GM21529 (cell line): ENCODE results near the gene PIP4K2C.
A peak's percentile ranks its signal among the peaks of the same experiment; 100 is the strongest.
"Not testable (repeated sequence)": the region's sequence is repeated elsewhere in the genome, so short reads cannot be mapped to it uniquely, and the experiment has no call there.

Experiments used
- ATAC-seq: cut with Tn5 transposase; IDR thresholded peaks from one replicate; pipeline ENCODE4 v1.9.1; 2021; ENCODE audit not compliant: unreplicated experiment

PIP4K2C gene

GRCh38 chr12:57558864-57559263 is 32.1 kb upstream of the PIP4K2C start:
- ATAC-seq, result no peak

DNA sequence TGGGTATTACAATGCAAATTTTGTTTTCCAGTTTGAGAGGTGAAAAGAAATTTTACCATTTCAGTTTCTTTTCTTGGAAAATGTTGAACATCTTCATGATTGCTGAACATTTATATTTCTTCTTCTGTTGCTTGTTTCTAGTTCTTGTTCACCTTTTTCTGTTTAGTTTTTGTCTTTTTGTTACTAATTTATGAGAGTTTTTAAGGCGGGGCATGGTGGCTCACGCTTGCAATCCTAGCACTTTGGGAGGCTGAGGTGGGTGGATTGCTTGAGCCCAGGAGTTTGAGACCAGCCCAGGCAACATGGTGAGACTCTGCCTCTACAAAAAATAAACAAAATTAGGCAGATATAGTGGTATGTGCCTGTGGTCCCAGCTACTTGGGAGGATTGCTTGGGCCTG is 30.5 kb upstream of the PIP4K2C start:
- no peak for ATAC-seq

- ATAC-seq, result not testable (repeated sequence)
Measured at GRCh38 chr12:57561117-57561516, 29.9 kb upstream of the PIP4K2C start.

- ATAC-seq, result no peak
Measured at GRCh38 chr12:57563358-57563757, 27.6 kb upstream of the PIP4K2C start.

DNA sequence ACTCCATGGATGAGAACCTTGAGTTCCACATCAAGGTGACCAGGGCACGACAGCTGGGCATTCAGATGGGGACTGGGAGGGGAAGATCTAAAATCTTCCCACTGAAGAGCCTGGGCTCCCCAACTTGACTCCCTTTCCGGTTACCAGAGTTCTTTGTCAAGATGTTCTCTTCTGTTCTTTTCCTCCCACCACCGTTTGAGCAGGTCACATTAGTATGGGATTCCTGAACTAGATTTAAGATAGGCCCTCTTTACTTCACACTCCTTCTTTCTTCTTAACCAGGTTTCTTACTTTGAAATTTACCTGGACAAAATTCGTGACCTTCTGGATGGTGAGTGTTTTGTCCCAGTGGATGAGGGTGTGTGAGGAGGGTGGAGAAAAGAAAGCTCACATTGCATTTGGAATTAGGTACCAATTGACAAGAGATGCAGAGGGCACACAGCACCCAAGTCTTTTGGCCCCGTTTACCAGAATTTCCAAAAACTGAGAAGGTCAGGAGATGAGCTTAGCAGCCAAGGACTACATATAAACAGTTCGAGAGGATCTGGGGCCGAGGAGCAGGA is 26.7 kb upstream of the PIP4K2C start:
- ATAC-seq, result no peak

DNA sequence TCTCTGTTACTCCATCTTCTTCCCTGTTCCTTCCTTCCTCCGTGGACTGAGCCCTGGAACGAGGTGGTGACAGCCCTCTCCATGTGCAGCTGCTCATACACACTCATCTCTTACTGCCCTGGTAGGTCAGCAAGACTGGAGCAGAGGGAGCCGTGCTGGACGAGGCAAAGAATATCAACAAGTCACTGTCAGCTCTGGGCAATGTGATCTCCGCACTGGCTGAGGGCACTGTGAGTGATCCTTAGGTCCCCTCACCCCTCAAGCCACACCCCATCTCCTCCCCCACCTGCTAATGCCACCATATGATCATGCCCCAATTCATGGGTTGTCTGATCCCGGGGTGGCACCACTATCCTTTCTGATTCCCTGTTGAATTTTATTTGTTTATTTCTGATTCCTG is 22.2 kb upstream of the PIP4K2C start:
- ATAC-seq, result no peak

GRCh38 chr12:57569858-57570257 is 21.1 kb upstream of the PIP4K2C start:
- ATAC-seq, result no peak

DNA sequence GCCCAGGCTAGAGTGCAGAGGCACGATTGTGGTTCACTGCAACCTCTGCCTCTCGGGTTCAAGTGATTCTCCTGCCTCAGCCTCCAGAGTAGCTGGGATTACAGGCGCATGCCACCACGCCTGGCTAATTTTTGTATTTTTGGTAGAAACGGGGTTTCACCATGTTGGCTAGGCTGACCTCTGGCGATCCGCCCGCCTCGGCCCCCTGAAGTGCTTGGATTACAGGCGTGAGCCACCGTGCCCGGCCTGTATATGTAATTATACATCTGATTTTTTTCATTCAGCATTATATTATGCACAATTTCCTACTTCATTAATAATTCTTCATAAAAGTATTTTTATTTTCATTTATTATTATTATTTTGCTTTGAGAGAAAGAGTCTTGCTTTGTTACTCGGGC is 20.6 kb upstream of the PIP4K2C start:
- ATAC-seq, result not testable (repeated sequence)

- no peak for ATAC-seq
Measured at GRCh38 chr12:57571926-57572762, 18.8 kb upstream of the PIP4K2C start.

- ATAC-seq, result no peak
Measured at GRCh38 chr12:57574795-57575194, 16.2 kb upstream of the PIP4K2C start.

- no peak for ATAC-seq
Measured at GRCh38 chr12:57575771-57576612, 15.0 kb upstream of the PIP4K2C start.

- no peak for ATAC-seq
Measured at GRCh38 chr12:57576613-57577160, 14.3 kb upstream of the PIP4K2C start.

DNA sequence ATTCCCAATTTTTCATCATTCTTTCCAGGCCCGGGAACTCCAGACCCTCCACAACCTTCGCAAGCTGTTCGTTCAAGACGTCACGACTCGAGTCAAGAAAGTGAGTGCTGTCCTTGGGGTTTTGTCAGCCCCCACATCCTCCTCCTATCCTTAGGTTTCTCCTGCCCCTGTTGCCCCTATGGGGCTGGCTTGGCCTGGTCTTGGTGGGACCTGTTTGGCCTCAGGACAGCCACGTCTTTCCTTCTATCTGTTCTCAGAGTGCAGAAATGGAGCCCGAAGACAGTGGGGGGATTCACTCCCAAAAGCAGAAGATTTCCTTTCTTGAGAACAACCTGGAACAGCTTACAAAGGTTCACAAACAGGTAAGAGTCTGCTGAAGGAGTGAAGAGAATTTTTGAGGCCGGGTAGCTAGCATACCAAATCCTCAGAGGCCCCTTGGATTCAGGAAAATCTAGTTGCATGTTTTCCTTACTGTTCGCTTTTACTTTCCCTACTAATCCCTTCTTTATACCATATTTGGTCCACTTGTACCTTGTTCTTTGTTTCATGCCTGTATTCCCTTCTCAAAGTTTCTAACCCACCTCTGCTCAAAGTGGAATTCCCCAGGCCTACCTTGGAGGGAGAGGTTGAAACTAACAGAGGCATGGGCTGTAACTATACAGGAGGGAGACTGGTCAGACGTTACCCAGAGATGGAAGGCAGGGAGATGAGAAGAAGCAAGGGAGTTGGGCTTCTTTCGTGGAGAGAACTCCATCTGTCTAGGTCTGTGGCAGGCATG is 12.8 kb upstream of the PIP4K2C start:
- no peak for ATAC-seq

GRCh38 chr12:57579011-57579410 is 12.0 kb upstream of the PIP4K2C start:
- ATAC-seq, result no peak

DNA sequence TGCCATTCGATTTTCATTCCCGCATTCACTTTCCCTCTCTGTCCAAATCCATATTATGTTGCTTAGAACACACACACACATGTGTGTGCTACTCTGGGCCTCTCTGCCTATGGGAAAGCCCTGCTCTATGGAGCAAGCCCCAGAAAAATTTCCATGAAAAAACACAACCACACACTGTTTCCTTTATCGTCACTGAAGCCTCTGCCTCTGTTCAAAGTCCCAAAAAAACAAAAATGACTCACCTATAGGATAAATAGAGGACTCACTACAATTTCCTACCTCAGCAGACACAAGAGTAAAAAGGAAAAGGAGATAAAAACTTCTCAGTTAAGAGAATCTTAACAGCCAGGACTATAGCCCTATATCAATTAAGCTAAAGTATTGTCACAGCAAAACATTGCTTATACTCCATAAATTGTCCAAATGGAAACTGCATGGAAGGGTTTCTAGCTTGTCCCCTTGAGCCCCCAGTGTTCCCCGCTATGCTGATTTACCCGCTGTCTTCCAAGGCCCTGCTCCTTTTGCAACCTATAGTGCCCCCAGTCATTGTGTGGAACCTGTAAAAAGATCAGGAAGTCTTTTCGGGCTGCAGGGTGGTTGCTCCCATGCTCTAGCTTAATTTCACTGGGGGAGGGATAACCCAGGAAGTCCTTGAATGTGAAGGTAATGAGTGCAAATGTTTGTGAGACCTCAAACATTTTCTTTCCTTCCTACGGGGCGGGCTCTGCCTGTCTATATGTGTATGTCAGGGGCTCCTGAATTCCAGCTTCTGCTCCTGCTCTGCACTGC is 11.1 kb upstream of the PIP4K2C start:
- no peak for ATAC-seq

DNA sequence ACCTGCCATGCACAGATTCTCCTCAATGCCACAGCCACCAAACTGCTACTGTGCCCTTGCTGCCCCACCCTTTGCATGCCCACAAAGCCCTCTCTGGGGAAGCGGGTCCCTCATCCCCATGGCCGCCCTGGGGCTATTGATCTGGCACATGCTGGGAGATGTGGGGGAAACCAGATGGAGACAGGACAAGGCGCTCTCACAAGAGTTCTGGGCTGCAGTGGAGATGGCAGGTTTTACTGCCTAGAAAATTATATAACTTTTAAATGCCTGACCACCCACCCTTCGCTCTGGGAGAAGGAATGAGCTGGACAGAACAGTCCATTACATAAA is 10.6 kb upstream of the PIP4K2C start:
- ATAC-seq, result no peak

DNA sequence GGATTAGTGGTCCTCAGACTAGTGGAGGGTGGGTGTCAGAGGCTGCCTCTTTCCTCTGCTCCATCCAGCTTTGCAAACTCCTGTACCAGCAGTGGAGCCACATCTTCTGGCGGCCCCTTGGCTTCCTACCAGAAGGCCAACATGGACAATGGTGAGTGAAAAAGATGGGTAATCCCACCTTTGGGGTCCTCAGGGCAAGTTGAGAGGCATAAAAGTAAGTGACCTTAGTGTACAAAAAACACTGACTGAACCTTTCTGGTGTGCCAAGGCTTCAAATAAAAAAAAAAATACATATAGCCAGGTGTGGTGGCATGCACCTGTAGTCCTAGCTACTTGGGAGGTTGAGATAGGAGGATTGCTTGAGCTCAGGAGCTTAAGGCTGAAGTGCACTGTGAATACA is 9.2 kb upstream of the PIP4K2C start:
- ATAC-seq, result no peak

DNA sequence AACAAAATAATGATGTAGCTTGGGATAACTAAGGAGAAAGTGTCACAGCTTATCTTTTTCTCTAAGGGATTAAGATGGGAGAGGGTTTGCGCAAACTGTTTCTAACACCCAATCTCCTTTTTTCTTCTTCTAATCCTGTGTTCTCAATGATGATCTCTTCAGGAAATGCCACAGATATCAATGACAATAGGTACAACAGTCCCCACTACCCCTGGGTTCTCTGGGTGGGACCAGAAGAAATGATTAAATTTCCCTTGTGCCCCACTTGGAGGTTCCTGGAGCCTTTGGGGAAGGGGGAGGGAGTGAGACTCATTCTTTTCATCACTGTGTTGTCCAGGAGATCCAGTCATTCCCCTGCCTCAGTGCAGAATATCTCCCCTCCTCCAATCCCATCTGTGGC is 8.6 kb upstream of the PIP4K2C start:
- no peak for ATAC-seq

DNA sequence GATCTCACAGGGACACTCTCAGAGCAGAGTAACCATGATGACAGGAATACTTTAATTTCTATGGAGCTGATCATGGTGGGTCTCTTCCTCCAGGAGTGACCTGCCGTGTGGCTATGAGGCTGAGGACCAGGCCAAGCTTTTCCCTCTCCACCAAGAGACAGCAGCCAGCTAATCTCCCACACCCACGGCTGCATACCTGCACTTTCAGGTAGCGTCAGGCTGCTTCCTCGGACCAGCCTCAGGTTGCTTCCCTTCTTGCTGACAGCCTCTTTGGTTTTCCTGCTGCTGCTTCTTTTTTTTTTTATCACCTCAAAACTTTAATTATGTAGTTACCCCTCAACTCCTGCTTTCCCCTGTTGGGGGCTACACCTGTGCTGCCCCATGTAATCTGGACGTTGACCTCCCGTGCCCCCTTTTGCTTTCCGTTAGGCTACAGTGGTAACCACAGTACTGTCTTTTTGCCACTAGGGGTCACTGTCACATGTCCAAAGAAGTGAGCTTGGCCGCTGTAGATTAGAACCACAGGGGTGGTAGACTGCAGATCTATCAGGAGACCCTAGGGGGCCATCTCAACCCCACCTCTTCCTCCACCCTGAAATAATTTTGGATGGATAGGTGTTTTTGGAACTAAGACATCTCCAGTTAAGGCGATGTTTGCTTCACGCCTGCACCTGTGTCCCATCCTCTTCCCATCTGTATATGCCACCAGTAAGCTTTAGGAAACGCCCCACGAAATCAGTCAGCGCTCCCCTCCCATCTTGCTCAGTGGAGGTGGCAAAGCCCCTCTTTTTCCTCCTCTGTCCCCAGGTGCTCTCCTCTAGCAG is 7.8 kb upstream of the PIP4K2C start:
- peak; percentile 97 for ATAC-seq
